DND-41 (cell line): ENCODE results near the gene RAD23A.

Source experiments
- ATAC-seq: fragments of 200-7000 bp; cut with Tn5 transposase; 3 replicates; pipeline ENCODE4 v1.9.1; 2021; ENCODE audit warnings: low read depth; ENCODE audit not compliant: insufficient read depth
- DNase-seq: peaks from one replicate; pipeline ENCODE4 v3.0.0-alpha.2; 2020
- H2AFZ ChIP-seq: 2 replicates; pipeline ENCODE4 v1.6.0; 2012; ENCODE audit warnings: low read depth, low read length
- H3K27ac ChIP-seq: 2 replicates; pipeline ENCODE4 v1.5.1; 2012; ENCODE audit warnings: low read length, inconsistent platforms
- H3K27me3 ChIP-seq: fragments of 200-600 bp; sonication (generic); 2 replicates; pipeline ENCODE4 v1.6.0; 2012; ENCODE audit warnings: low read length, mild to moderate bottlenecking, inconsistent platforms; ENCODE audit not compliant: insufficient read depth, poor library complexity
- H3K36me3 ChIP-seq: 2 replicates; pipeline ENCODE4 v1.5.1; 2012; ENCODE audit warnings: low read length, inconsistent platforms; ENCODE audit not compliant: insufficient read depth
- H3K4me1 ChIP-seq: 2 replicates; pipeline ENCODE4 v1.5.1; 2012; ENCODE audit warnings: mild to moderate bottlenecking, low read length; ENCODE audit not compliant: insufficient read depth
- H3K4me2 ChIP-seq: 2 replicates; pipeline ENCODE4 v1.6.0; 2012; ENCODE audit warnings: mild to moderate bottlenecking, moderate library complexity, low read length, inconsistent platforms; ENCODE audit not compliant: insufficient read depth
- H3K4me3 ChIP-seq, 2 experiments: fragments of 200-600 bp in 1 of 2; shearing (Covaris generic) in 1 of 2; 2 replicates each; pipeline ENCODE4 v1.5.1; 2012 to 2016; ENCODE audit warnings: inconsistent platforms in 2 of 2, low read length in 2 of 2, mild to moderate bottlenecking in 2 of 2, low read depth in 1 of 2, moderate library complexity in 1 of 2
- H3K79me2 ChIP-seq: 2 replicates; pipeline ENCODE4 v1.6.0; 2012; ENCODE audit warnings: low read length, inconsistent platforms; ENCODE audit not compliant: insufficient read depth
- H3K9ac ChIP-seq: 2 replicates; pipeline ENCODE4 v1.6.0; 2012; ENCODE audit warnings: low read depth, mild to moderate bottlenecking, inconsistent platforms, low read length, moderate library complexity
- H3K9me3 ChIP-seq: 2 replicates; pipeline ENCODE4 v1.5.1; 2012; ENCODE audit warnings: low read length, moderate library complexity, mild to moderate bottlenecking, inconsistent platforms; ENCODE audit not compliant: insufficient read depth, severe bottlenecking
- H4K20me1 ChIP-seq: 2 replicates; pipeline ENCODE4 v1.6.0; 2012; ENCODE audit warnings: low read length; ENCODE audit not compliant: insufficient read depth
- CTCF ChIP-seq: IDR thresholded peaks from 2 replicates; pipeline ENCODE4 v1.5.1; 2012; ENCODE audit warnings: borderline replicate concordance, low read length, moderate library complexity, mild to moderate bottlenecking; ENCODE audit not compliant: poor library complexity, severe bottlenecking; ENCODE audit errors: extremely low read depth
- EZH2 ChIP-seq: IDR thresholded peaks from 3 replicates; pipeline ENCODE4 v1.6.1; 2012; ENCODE audit warnings: borderline replicate concordance, low read depth, mild to moderate bottlenecking, moderate library complexity, low read length, inconsistent platforms; ENCODE audit not compliant: severe bottlenecking

RAD23A gene

GRCh38 chr19:12985049-12985776 is 39.6 kb downstream of the RAD23A start:
- Histone ChIP-seq H3K27ac (no peak overlapping the region), H4K20me1 (no peaks in the 10 kb centered on the region), H3K9ac (no peak overlapping the region), H3K4me2 (no peak overlapping the region), H3K4me1 (peaks cover 9% of the 10 kb centered on the region), H3K4me3 (no peak overlapping the region), H3K36me3 (no peaks in the 10 kb centered on the region), H3K9me3 (no peaks in the 10 kb centered on the region), H2AFZ (no peak overlapping the region), H3K27me3 (peaks cover 4% of the 10 kb centered on the region), H3K79me2 (no peaks in the 10 kb centered on the region)
- no peak for ATAC-seq
- no peak for DNase-seq
- TF ChIP-seq EZH2 (no peak), CTCF (no peak)

GRCh38 chr19:12986726-12987125 is 41.1 kb downstream of the RAD23A start:
- peaks cover 4% of the 10 kb centered on the region for H3K27me3 ChIP-seq

GRCh38 chr19:12987190-12987589 is 41.5 kb downstream of the RAD23A start:
- H3K4me2 ChIP-seq: no peak overlapping the region
- H3K4me1 ChIP-seq: peaks cover 9% of the 10 kb centered on the region
- no peaks in the 10 kb centered on the region for H4K20me1 ChIP-seq
- ATAC-seq: no peak
- no peaks in the 10 kb centered on the region for H3K9me3 ChIP-seq
- DNase-seq: no peak
- H3K27ac ChIP-seq: no peak overlapping the region
- TF ChIP-seq CTCF: no peak
- TF ChIP-seq EZH2: no peak
- H3K4me3 ChIP-seq: no peak overlapping the region
- H3K79me2 ChIP-seq: no peaks in the 10 kb centered on the region
- H2AFZ ChIP-seq: no peak overlapping the region
- H3K27me3 ChIP-seq: peaks cover 4% of the 10 kb centered on the region
- no peak overlapping the region for H3K9ac ChIP-seq
- no peaks in the 10 kb centered on the region for H3K36me3 ChIP-seq

More at GRCh38 chr19:12986726-12987125, 41.1 kb downstream of the RAD23A start:
- no peak overlapping the region for H3K27ac ChIP-seq
- H3K36me3 ChIP-seq: no peaks in the 10 kb centered on the region
- no peak overlapping the region for H2AFZ ChIP-seq
- DNase-seq (no peak), ATAC-seq (no peak)
- no peaks in the 10 kb centered on the region for H3K9me3 ChIP-seq
- no peaks in the 10 kb centered on the region for H4K20me1 ChIP-seq
- H3K4me3 ChIP-seq: no peak overlapping the region
- peaks cover 9% of the 10 kb centered on the region for H3K4me1 ChIP-seq
- H3K4me2 ChIP-seq: no peak overlapping the region
- TF ChIP-seq EZH2 (no peak), CTCF (no peak)
- no peak overlapping the region for H3K9ac ChIP-seq
- H3K79me2 ChIP-seq: no peaks in the 10 kb centered on the region
